ENCODE results near the gene DCHS1.

DCHS1 gene

DNA sequence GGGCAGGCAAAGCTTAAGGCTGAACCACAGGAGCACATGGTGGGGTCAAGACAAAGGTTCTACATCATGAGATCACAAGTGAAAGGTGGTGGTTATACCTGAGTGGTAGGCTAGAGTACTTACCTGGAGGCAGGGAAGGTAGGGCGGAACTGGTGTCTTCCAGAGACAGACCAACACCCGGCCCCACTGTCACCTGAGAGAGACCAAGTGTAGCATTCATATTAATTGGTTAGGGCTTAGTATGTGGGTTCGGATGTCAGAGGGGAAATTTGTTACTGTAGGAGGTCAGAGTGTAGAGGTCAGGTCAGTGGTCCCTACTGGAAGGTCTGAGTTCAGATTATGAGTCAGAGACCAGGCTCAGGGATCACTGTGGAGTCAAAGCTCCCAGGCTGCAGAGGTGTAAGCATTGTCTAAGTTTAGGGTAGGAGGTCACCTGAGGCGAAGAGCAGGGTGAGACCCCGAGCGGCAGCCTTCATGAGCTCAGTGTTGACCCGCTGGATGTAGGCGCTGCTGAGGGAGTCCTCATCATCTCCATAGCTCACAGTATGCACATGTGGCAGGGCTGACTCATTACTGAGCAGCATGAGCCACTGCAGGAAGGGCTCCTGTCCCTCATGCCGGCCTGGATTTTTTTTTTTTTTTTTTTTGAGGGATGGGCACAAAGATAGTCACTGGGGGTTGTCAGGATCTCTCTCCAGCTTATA, 39.6 kb downstream of the DCHS1 start:
- H3K36me3 ChIP-seq (replicated peaks; ENCODE audit: low read depth, low read length): peaks cover 13% of the 10 kb centered on the region
- peaks cover 29% of the 10 kb centered on the region for H3K4me1 ChIP-seq (ENCODE audit: low read length)
- no peaks in the 10 kb centered on the region for H3K27me3 ChIP-seq (ENCODE audit: low read depth, low read length)
- H3K79me2 ChIP-seq (ENCODE audit: low read length): peaks cover 12% of the 10 kb centered on the region
- H3K4me2 ChIP-seq (ENCODE audit: low read length): no peak overlapping the region
- no peak overlapping the region for H3K4me3 ChIP-seq (ENCODE audit: low read length)
- H4K20me1 ChIP-seq (ENCODE audit: insufficient read depth, low read length): no peaks in the 10 kb centered on the region
- H3K9ac ChIP-seq (ENCODE audit: low read length): no peak overlapping the region
- H2AFZ ChIP-seq (ENCODE audit: low read depth, low read length): no peak overlapping the region
- no peak overlapping the region for H3K27ac ChIP-seq (ENCODE audit: low read length)
- no peaks in the 10 kb centered on the region for H3K9me3 ChIP-seq (ENCODE audit: insufficient read depth, low read length)
- TF ChIP-seq, protein P1, sequence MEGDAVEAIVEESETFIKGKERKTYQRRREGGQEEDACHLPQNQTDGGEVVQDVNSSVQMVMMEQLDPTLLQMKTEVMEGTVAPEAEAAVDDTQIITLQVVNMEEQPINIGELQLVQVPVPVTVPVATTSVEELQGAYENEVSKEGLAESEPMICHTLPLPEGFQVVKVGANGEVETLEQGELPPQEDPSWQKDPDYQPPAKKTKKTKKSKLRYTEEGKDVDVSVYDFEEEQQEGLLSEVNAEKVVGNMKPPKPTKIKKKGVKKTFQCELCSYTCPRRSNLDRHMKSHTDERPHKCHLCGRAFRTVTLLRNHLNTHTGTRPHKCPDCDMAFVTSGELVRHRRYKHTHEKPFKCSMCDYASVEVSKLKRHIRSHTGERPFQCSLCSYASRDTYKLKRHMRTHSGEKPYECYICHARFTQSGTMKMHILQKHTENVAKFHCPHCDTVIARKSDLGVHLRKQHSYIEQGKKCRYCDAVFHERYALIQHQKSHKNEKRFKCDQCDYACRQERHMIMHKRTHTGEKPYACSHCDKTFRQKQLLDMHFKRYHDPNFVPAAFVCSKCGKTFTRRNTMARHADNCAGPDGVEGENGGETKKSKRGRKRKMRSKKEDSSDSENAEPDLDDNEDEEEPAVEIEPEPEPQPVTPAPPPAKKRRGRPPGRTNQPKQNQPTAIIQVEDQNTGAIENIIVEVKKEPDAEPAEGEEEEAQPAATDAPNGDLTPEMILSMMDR (IDR thresholded peaks at IDR 0.05; ENCODE audit: low read depth, low read length): no peak
- no peak for TF ChIP-seq EZH2phosphoT487 (IDR thresholded peaks at IDR 0.05; ENCODE audit: low read depth)

DNA sequence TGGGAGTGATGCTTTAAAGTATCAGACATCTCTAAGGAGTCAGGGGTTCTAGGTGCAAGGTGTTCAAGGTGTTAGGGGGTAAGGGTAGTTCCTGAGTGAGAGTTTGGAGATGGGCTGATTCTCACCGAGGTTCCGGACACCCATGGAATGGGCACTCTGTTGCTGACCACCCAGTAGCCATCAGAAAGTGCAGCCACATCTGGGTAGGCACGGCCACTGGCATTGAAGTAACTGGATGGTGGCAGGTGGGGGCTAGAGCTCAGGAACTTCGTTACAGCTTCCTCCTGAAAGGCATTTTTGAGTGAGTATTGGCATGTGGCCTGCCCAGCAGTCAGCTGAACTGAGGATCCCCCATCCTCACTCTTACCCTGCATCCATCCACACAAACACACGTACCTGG, 40.6 kb downstream of the DCHS1 start:
- H3K4me3 ChIP-seq (ENCODE audit: low read length): no peak overlapping the region
- no peak overlapping the region for H3K9ac ChIP-seq (ENCODE audit: low read length)
- TF ChIP-seq EZH2phosphoT487 (IDR thresholded peaks at IDR 0.05; ENCODE audit: low read depth): no peak
- TF ChIP-seq, protein P1 (IDR thresholded peaks at IDR 0.05; ENCODE audit: low read depth, low read length): no peak
- H3K27me3 ChIP-seq (ENCODE audit: low read depth, low read length): no peaks in the 10 kb centered on the region
- no peaks in the 10 kb centered on the region for H3K9me3 ChIP-seq (ENCODE audit: insufficient read depth, low read length)
- no peak overlapping the region for H3K4me2 ChIP-seq (ENCODE audit: low read length)
- H4K20me1 ChIP-seq (ENCODE audit: insufficient read depth, low read length): no peaks in the 10 kb centered on the region
- H3K27ac ChIP-seq (ENCODE audit: low read length): no peak overlapping the region
- peaks cover 23% of the 10 kb centered on the region for H3K36me3 ChIP-seq (replicated peaks; ENCODE audit: low read depth, low read length)
- H3K4me1 ChIP-seq (ENCODE audit: low read length): peaks cover 32% of the 10 kb centered on the region
- H3K79me2 ChIP-seq (ENCODE audit: low read length): peaks cover 17% of the 10 kb centered on the region
- no peak overlapping the region for H2AFZ ChIP-seq (ENCODE audit: low read depth, low read length)

- TF ChIP-seq, protein P1 (IDR thresholded peaks at IDR 0.05; ENCODE audit: low read depth, low read length): no peak
- no peak for TF ChIP-seq EZH2phosphoT487 (IDR thresholded peaks at IDR 0.05; ENCODE audit: low read depth)
- Histone ChIP-seq H3K36me3 (replicated peaks; ENCODE audit: low read depth, low read length) (peaks cover 29% of the 10 kb centered on the region), H3K4me3 (ENCODE audit: low read length) (no peak overlapping the region)
Observed at GRCh38 chr11:6614446-6614845, 41.2 kb downstream of the DCHS1 start.

DNA sequence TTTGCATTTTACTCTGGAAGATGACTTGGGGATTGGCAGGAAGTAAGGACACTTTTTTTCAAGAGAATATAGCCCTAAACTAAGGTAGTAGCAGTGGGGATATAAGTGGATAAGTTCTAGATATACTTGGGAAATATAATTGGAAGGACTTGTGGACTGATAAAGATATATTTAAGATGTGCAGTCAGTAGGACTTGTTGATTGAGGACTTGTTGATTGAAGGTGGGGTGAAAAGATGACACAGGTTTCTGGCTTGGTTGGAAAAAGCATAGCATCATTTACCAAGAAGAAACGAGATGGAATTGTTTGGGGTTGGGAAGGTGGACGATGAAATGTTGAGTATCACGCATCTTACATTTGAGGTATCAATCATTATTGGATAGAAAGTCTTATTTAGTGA, 42.1 kb downstream of the DCHS1 start:
- TF ChIP-seq, protein P1 (IDR thresholded peaks at IDR 0.05; ENCODE audit: low read depth, low read length): no peak
- no peak for TF ChIP-seq EZH2phosphoT487 (IDR thresholded peaks at IDR 0.05; ENCODE audit: low read depth)
- Histone ChIP-seq H3K4me3 (ENCODE audit: low read length) (no peak overlapping the region), H3K27ac (ENCODE audit: low read length) (peak overlapping the region; percentile 97), H2AFZ (ENCODE audit: low read depth, low read length) (no peak overlapping the region), H3K4me2 (ENCODE audit: low read length) (peak overlapping the region; percentile 71; the same call in 1 of the 2 replicates), H3K27me3 (ENCODE audit: low read depth, low read length) (no peaks in the 10 kb centered on the region), H3K79me2 (ENCODE audit: low read length) (peaks cover 13% of the 10 kb centered on the region), H3K9me3 (ENCODE audit: insufficient read depth, low read length) (no peaks in the 10 kb centered on the region), H3K9ac (ENCODE audit: low read length) (no peak overlapping the region), H4K20me1 (ENCODE audit: insufficient read depth, low read length) (no peaks in the 10 kb centered on the region), H3K4me1 (ENCODE audit: low read length) (peaks cover 23% of the 10 kb centered on the region), H3K36me3 (replicated peaks; ENCODE audit: low read depth, low read length) (peaks cover 38% of the 10 kb centered on the region)

More at GRCh38 chr11:6614446-6614845, 41.2 kb downstream of the DCHS1 start:
- peaks cover 17% of the 10 kb centered on the region for H3K79me2 ChIP-seq (ENCODE audit: low read length)
- H4K20me1 ChIP-seq (ENCODE audit: insufficient read depth, low read length): no peaks in the 10 kb centered on the region
- no peaks in the 10 kb centered on the region for H3K27me3 ChIP-seq (ENCODE audit: low read depth, low read length)
- H3K4me2 ChIP-seq (ENCODE audit: low read length): no peak overlapping the region
- H3K27ac ChIP-seq (ENCODE audit: low read length): no peak overlapping the region
- H3K9ac ChIP-seq (ENCODE audit: low read length): no peak overlapping the region
- peaks cover 27% of the 10 kb centered on the region for H3K4me1 ChIP-seq (ENCODE audit: low read length)
- no peaks in the 10 kb centered on the region for H3K9me3 ChIP-seq (ENCODE audit: insufficient read depth, low read length)
- no peak overlapping the region for H2AFZ ChIP-seq (ENCODE audit: low read depth, low read length)
